ENCODE measurements around the gene PMEL. TPM values are rescaled to one million over a fixed set of nuclear protein-coding genes. Genes with fewer than 3 reads are reported as not detected.
A peak's percentile ranks its signal among the peaks of the same experiment; 100 is the strongest.

PMEL gene
- total and polyA plus RNA-seq, 9 of the 15 experiments (the other 6 are each of a cell fraction or from before 2014, with no cell fraction given) = 0.36 to 2.0 (median 0.98) TPM

DNA sequence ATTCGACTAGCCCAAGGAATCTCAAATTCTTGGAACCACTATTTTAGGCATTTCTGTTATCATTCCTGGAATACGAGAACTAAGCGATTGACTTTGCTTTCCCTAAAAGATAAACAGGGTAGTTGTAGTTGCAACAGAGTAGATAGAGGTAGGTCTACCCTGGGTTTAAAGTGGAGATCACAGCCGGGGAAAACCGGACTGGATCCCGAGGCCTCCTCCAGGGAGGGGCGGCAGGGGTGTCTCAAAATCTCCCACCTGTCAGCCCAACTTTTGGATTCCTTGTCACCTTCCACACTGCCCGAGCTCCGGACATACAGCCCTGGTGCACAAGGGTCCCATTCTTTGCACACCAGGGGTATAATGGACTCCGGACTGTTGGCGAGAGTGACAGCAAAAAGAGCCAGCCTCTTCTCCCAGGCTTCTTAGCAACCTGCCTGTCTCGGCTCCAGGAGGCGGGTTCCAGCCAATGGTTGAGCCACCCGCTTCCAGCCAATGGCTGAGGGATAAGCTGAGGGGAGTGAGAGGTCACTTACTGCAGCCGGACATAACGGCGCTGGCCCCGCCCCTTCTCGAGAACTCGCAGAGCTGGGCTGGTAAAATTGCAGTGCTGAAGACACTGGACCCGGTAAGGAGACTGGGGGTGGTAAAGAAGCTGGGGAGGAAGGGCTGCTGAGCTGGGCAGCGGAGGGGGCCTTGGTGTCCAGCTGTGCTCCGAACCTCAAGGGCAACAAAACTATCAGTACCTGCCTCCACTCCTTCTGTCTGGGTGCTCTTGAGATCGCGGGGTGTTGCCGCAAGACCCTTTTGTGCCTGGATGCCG lies 31.1 kb upstream of the PMEL start, which contains the start of gene SUOX (continued):
- TF ChIP-seq, protein P1, sequence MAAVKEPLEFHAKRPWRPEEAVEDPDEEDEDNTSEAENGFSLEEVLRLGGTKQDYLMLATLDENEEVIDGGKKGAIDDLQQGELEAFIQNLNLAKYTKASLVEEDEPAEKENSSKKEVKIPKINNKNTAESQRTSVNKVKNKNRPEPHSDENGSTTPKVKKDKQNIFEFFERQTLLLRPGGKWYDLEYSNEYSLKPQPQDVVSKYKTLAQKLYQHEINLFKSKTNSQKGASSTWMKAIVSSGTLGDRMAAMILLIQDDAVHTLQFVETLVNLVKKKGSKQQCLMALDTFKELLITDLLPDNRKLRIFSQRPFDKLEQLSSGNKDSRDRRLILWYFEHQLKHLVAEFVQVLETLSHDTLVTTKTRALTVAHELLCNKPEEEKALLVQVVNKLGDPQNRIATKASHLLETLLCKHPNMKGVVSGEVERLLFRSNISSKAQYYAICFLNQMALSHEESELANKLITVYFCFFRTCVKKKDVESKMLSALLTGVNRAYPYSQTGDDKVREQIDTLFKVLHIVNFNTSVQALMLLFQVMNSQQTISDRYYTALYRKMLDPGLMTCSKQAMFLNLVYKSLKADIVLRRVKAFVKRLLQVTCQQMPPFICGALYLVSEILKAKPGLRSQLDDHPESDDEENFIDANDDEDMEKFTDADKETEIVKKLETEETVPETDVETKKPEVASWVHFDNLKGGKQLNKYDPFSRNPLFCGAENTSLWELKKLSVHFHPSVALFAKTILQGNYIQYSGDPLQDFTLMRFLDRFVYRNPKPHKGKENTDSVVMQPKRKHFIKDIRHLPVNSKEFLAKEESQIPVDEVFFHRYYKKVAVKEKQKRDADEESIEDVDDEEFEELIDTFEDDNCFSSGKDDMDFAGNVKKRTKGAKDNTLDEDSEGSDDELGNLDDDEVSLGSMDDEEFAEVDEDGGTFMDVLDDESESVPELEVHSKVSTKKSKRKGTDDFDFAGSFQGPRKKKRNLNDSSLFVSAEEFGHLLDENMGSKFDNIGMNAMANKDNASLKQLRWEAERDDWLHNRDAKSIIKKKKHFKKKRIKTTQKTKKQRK (IDR thresholded peaks at IDR 0.05; ENCODE audit: borderline replicate concordance, low read depth, low read length) = 0 out of 2 replicates have a peak, but pooled peaks have one; percentile 15
- no peak for TF ChIP-seq ARHGAP35 (IDR thresholded peaks at IDR 0.05; ENCODE audit: partially characterized antibody)
- TF ChIP-seq NCOA4 (IDR thresholded peaks at IDR 0.05; ENCODE audit: partially characterized antibody) = no peak
- no peak; the same call in 1 of the 2 replicates for TF ChIP-seq MTA3 (IDR thresholded peaks at IDR 0.05; ENCODE audit: borderline replicate concordance)
- no peak for TF ChIP-seq ZNF165 (CRISPR knock-in tag; IDR thresholded peaks at IDR 0.05; ENCODE audit: borderline replicate concordance)
- peak; percentile 27; the same call in 1 of the 2 replicates for TF ChIP-seq GTF2F1 (IDR thresholded peaks at IDR 0.05; ENCODE audit: low read depth, low read length)
- no peak for TF ChIP-seq STAG1 (CRISPR knock-in tag; IDR thresholded peaks at IDR 0.05; ENCODE audit: borderline replicate concordance)
- TF ChIP-seq SMAD2 (IDR thresholded peaks at IDR 0.05; ENCODE audit: low read depth, low read length) = no peak
- TF ChIP-seq, protein P2, sequence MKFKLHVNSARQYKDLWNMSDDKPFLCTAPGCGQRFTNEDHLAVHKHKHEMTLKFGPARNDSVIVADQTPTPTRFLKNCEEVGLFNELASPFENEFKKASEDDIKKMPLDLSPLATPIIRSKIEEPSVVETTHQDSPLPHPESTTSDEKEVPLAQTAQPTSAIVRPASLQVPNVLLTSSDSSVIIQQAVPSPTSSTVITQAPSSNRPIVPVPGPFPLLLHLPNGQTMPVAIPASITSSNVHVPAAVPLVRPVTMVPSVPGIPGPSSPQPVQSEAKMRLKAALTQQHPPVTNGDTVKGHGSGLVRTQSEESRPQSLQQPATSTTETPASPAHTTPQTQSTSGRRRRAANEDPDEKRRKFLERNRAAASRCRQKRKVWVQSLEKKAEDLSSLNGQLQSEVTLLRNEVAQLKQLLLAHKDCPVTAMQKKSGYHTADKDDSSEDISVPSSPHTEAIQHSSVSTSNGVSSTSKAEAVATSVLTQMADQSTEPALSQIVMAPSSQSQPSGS (CRISPR knock-in tag; IDR thresholded peaks at IDR 0.05) = no peak
- TF ChIP-seq, protein P3, sequence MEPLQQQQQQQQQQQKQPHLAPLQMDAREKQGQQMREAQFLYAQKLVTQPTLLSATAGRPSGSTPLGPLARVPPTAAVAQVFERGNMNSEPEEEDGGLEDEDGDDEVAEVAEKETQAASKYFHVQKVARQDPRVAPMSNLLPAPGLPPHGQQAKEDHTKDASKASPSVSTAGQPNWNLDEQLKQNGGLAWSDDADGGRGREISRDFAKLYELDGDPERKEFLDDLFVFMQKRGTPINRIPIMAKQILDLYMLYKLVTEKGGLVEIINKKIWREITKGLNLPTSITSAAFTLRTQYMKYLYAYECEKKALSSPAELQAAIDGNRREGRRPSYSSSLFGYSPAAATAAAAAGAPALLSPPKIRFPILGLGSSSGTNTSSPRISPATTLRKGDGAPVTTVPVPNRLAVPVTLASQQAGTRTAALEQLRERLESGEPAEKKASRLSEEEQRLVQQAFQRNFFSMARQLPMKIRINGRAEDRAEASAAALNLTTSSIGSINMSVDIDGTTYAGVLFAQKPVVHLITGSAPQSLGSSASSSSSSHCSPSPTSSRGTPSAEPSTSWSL (CRISPR knock-in tag; IDR thresholded peaks at IDR 0.05; ENCODE audit: borderline replicate concordance) = no peak
- TF ChIP-seq, protein P4, sequence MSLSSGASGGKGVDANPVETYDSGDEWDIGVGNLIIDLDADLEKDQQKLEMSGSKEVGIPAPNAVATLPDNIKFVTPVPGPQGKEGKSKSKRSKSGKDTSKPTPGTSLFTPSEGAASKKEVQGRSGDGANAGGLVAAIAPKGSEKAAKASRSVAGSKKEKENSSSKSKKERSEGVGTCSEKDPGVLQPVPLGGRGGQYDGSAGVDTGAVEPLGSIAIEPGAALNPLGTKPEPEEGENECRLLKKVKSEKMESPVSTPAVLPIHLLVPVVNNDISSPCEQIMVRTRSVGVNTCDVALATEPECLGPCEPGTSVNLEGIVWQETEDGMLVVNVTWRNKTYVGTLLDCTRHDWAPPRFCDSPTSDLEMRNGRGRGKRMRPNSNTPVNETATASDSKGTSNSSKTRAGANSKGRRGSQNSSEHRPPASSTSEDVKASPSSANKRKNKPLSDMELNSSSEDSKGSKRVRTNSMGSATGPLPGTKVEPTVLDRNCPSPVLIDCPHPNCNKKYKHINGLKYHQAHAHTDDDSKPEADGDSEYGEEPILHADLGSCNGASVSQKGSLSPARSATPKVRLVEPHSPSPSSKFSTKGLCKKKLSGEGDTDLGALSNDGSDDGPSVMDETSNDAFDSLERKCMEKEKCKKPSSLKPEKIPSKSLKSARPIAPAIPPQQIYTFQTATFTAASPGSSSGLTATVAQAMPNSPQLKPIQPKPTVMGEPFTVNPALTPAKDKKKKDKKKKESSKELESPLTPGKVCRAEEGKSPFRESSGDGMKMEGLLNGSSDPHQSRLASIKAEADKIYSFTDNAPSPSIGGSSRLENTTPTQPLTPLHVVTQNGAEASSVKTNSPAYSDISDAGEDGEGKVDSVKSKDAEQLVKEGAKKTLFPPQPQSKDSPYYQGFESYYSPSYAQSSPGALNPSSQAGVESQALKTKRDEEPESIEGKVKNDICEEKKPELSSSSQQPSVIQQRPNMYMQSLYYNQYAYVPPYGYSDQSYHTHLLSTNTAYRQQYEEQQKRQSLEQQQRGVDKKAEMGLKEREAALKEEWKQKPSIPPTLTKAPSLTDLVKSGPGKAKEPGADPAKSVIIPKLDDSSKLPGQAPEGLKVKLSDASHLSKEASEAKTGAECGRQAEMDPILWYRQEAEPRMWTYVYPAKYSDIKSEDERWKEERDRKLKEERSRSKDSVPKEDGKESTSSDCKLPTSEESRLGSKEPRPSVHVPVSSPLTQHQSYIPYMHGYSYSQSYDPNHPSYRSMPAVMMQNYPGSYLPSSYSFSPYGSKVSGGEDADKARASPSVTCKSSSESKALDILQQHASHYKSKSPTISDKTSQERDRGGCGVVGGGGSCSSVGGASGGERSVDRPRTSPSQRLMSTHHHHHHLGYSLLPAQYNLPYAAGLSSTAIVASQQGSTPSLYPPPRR (CRISPR knock-in tag; IDR thresholded peaks at IDR 0.05; ENCODE audit: borderline replicate concordance) = 0 out of 2 replicates have a peak, but pooled peaks have one; percentile 9
- no peak for TF ChIP-seq ZKSCAN1 (IDR thresholded peaks at IDR 0.05; ENCODE audit: low read depth, low read length)
- TF ChIP-seq GTF2E2 (tag; IDR thresholded peaks at IDR 0.05) = no peak
